ENCODE data around the gene CCDC40.

DNA sequence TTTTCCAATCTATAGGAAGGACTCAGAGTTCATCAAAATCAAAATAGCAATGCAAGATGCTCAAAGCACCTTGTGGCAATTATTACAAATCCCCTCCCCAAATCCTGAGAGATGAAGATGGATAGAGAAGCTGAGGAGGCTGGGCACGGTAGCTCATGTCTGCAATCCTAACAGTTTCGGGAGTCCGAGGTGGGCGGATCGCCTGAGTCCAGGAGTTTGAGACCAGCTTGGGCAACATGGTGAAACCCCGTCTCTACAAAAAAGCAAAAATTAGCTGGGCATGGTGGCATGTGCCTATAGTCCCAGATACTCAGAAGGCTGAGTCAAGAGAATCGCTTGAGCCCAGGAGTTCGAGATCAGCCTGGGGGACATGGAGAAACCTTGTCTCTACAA lies 9.4 kb upstream of the CCDC40 start:
- TF ChIP-seq, protein P1, sequence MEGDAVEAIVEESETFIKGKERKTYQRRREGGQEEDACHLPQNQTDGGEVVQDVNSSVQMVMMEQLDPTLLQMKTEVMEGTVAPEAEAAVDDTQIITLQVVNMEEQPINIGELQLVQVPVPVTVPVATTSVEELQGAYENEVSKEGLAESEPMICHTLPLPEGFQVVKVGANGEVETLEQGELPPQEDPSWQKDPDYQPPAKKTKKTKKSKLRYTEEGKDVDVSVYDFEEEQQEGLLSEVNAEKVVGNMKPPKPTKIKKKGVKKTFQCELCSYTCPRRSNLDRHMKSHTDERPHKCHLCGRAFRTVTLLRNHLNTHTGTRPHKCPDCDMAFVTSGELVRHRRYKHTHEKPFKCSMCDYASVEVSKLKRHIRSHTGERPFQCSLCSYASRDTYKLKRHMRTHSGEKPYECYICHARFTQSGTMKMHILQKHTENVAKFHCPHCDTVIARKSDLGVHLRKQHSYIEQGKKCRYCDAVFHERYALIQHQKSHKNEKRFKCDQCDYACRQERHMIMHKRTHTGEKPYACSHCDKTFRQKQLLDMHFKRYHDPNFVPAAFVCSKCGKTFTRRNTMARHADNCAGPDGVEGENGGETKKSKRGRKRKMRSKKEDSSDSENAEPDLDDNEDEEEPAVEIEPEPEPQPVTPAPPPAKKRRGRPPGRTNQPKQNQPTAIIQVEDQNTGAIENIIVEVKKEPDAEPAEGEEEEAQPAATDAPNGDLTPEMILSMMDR (IDR thresholded peaks at IDR 0.05): no peak
- TF ChIP-seq POLR2AphosphoS5 (IDR thresholded peaks at IDR 0.05): no peak
- TF ChIP-seq EP300 (IDR thresholded peaks at IDR 0.05): no peak
